Endothelial cell of hepatic sinusoid (primary cell): ENCODE measurements around the gene MAZ.

Source experiments
- in situ Hi-C: cut with HindIII; loops from 2 replicates; pipeline ENCODE4 v1.10.0; 2017; ENCODE audit warnings: low sequenced_read_pairs

The MAZ gene

DNA sequence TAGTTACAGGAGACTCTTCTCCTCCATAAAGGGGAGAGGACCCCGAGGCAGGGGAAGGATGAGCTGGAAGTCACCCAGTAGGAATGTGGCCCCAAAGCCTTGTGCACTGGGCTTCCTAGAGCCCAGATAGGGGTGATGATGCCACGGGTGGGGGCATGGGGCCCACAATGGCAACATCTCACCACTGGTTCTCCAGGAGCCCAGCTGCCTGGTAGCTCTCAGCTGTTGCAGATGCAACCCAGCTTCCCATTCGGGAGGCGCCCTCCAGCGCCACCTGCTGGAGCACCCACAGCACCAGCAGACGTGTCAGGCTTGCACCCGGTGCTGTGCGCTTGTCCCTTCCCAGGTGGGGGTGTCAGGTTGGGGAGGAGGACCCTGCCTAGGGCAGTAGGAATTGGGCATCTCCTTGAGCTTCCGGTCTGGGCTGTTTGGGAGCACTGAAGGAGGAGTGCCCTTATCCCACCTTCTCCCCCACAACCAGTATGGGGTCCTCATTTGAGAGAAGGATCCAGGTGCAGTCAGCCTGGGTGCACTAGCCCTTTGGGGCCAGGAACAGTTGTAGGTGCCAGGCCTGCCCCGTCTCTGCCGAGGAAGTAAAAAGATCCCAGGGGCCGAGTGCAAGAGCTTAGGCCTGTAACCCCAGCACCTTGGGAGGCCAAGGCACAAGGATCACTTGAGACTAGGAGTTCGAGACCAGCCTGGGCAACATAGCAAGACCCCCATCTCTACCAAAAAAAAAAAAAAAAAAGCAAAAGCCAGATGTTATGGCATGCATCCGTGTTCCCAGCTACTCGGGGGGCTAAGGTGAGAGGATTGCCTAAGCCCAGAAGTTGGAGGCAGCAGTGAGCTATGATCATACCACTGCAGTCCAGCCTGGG lies 42.3 kb downstream of the MAZ start:
- in situ Hi-C loops, result no loop called here

DNA sequence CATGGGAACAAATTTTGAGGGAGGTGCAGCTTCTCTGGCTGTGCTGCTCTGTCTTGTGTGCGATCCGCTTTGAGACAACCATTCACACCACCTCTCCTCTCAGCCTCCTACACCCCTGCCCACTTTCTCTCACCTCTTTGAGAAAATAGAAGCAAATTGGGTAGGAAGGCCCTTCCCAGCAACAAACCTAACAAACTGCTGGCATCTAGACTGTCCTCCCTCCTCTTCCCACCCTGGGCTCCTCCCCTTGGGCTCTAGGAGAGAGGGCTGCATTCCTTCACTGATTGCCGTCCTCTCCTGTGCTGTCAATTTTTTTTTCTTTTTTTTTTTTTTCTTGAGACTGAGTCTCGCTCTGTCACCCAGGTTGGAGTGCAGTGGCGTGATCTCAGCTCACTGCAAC lies 43.2 kb downstream of the MAZ start:
- in situ Hi-C loops, result no loop called here

DNA sequence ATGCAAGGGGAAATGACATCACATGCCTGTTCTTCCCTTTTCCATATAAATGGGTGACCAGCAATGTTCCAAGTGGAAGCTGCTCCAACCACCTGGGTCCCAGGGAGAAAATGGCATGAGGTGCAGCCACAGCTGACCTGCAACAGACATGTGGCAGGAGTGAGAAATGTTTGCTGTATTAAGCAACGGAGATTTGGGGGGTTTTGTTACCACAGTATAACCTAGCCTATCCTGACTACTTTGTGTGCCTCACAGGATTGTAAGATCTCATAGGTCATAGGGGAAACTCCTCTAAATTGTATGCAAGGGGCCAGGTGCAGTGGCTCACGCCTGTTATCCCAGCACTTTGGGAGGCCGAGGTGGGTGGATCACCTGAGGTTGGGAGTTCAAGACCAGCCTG lies 44.7 kb downstream of the MAZ start:
- in situ Hi-C loops, result no loop called here

DNA sequence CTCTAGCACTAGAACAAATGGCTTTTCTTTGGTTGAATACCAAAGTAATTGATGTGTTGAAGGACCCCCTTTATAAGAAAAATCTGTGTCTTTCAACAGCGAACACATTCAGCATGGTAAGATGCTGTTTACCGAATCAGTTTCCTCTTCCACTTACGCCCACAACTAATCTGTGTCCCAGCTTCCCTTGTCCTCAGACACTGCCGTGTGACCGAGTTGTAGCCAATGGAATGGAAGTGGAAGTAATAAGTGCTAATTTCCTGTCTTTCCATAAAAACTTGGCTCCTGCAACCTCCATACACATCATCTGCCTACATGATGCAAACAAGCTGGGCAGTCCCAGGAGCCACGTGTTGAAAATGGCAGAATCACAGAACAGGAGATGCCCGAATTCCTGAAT lies 46.3 kb downstream of the MAZ start:
- in situ Hi-C loops, result no loop called here

DNA sequence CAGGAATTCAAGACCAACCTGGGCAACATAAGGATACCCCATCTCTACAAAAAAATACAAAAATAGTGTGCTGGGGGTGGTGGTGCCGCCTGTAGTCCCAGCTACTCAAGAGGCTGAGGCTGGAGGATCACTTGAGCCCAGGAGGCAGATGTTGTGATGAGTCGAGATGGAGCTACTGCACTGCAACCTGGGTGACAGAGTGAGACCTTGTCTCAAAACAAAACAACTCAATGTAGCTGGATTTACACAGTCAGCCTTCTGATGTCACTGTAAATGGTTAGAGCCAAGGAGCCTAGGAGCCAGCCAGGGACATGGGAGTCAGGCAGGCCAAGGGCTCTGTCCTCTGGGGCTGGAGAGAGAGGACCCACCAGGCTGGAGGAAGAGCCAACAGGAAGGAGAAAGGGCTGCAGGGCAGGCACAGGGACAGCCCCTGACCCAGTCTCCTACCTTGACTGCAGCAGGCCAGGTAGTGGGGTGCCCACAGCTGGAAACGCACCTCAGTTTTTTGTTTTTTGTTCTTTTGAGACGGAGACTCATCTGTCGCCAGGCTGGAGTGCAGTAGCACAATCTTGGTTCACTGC lies 48.3 kb downstream of the MAZ start:
- in situ Hi-C loops, result no loop called here

DNA sequence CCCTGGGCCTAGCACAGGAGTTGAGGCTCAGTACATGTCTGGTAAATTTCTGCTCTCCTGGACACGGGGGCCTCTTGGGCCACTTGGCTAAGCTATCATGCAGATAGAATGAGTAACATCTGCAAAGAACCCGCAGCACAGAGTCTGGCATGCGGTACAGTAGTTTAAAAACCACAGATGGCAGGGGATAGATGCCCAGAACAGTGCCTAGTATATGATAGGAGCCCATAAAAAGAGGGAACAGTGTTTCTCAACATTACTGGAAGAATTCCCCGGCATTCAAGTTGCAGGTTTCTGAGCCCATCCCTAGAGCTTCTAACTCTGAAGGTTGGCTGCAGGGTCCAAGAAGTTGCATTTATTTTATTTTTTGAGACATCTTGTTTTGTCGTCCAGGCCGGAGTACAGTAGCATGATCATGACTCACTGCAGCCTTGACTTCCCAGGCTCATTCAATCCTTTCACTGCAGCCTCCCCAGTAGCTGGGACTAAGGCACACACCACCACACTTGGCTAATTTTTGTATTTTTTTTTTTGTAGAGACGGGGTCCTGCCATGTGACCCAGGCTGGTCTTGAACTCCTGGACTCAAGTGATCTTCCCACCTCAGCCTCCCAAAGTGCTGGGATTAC lies 50.9 kb downstream of the MAZ start:
- in situ Hi-C loops, result no loop called here

DNA sequence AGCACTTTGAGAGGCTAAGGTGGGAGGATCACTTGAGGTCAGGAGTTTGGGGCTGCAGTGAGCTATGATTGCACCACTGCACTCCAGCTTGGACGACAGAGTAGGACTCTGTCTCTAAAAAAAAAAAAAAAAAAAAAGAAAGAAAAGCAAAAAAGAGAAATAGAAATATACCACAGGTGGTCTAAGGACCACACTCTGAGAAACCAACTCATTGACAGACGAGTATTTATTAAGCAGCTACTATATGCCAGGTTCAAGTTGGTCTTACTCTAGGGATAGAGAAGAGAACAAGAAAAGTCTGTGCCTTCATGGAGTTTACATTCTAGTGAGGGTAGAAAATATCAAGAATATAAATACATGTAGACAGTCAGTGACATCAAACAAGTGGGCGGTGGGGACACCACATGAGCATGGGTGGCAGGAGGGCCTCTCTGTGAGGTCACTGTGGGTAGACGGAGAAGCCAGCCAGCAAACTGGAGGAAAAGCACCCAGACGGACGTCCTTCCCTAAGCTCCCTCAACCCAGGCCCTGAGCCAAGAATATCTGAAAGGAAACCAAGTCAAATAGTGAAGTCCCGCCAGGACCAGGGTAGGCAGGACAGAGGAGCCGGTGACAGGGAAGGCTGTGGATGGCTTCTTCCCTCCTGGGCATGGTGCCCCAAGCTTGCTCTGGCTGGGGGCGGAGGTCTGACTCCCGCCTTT lies 52.0 kb downstream of the MAZ start:
- in situ Hi-C loops, result no loop called here

DNA sequence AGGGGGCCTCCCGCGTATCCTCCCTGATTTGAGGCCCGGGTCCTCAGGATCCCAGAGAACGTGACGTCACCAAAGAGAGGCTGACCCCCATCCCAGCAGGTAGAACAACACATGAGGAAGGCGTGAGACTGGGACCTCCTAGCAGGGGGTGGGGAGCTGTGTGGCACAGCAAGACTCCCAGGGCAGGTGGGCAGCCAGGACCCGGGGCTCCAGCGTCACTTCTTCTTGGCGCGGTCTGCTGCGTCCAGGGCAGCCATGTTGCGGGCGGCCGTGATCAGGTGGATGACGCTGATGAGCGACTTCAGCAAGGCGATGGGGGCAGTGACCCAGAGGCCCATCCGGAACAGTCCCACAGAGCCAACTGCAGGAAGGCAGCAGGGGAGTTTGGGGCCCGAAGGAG lies 52.6 kb downstream of the MAZ start:
- in situ Hi-C loops, result no loop called here

DNA sequence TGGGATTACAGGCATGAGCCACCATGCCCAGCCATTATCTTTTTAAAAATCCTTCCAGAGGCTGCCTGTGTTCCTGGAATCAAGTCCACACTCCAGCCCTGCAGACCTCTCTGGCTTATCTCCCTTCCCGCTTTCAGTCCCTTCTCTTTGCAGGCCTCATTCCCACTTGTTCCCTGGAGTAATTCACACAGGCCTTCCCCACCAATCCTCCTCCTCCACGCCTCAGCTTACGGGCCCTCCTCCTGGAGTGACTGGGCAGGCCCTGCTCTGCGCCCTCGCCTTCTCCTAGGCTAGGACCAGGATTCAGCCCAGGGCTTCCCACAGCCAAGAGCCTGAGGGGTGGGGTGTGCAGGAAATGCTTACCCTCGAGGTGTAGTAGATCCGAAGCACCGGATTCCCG lies 53.9 kb downstream of the MAZ start:
- in situ Hi-C loops, result loop anchor here (5.0 to 10.0 kb wide), 3 partner anchors 33 to 55 kb away; partner anchors contain the start of gene MAZ
